HepG2 (cell line): Measurements from ENCODE around the gene FUT6. TPM values are rescaled to one million over a fixed set of nuclear protein-coding genes. Genes with fewer than 3 reads are reported as not detected.

Experiments used
- ATAC-seq: fragments of 200-7000 bp; cut with Tn5 transposase; 3 replicates; pipeline ENCODE4 v1.9.1; 2020; ENCODE audit warnings: mild to moderate bottlenecking, moderate library complexity
- BruUV-seq: library from RNA; stranded (reverse); fragments of 400-500 nt; replicated peaks from 2 replicates; lab custom pipeline; 2021; lab: Mats Ljungman, UMichigan
- CTCF ChIA-PET: fragments of 300-600 bp; formaldehyde crosslinking; extraction: SDS; loops from one replicate; lab custom pipeline; 2021; ENCODE audit warnings: low total read pairs, inconsistent platforms, low intra/inter-chr PET ratio; lab: Yijun Ruan, JAX
- POLR2A ChIA-PET: fragments of 350-600 bp; sonication (Branson Sonifier 250); formaldehyde crosslinking; loops from one replicate; lab custom pipeline; 2020; ENCODE audit warnings: antibody characterized with exemption, inconsistent platforms; lab: Yijun Ruan, JAX
- DNase-seq: peaks from one replicate; pipeline ENCODE4 v3.0.0-alpha.2; 2015; ENCODE audit warnings: low spot score
- FAIRE-seq: peaks from 3 replicates; lab custom pipeline; 2011; peaks lifted over from hg19 to GRCh38; lab: Jason Lieb, UNC
- H2AFZ ChIP-seq: one replicate; pipeline ENCODE4 v1.6.1; 2011; ENCODE audit warnings: low read length, inconsistent platforms
- H3K27ac ChIP-seq: fragments of 300-600 bp; 3 replicates; pipeline ENCODE4 v1.8.0; 2011; ENCODE audit warnings: mixed run types, mild to moderate bottlenecking, mixed read lengths, low read length, inconsistent platforms; ENCODE audit not compliant: insufficient read depth; ENCODE audit errors: extremely low read length
- H3K27me3 ChIP-seq, 2 experiments: fragments of 200-600 bp in 1 of 2; 2 replicates in 1 of 2; 3 replicates in 1 of 2; pipeline versions ENCODE4 v1.6.0 to v1.8.0; 2011; ENCODE audit warnings: low read length in 2 of 2, mild to moderate bottlenecking in 2 of 2, moderate library complexity in 2 of 2, inconsistent platforms in 1 of 2; ENCODE audit not compliant: insufficient read depth in 2 of 2, control insufficient read depth in 1 of 2
- H3K36me3 ChIP-seq, 2 experiments: fragments of 200-600 bp in 1 of 2; replicated peaks in 1 of 2; 2 replicates in 1 of 2; 3 replicates in 1 of 2; pipeline versions ENCODE4 v1.5.1 to v1.8.0; 2011; ENCODE audit warnings: low read length in 2 of 2, inconsistent platforms in 1 of 2; ENCODE audit not compliant: insufficient read depth in 2 of 2, control insufficient read depth in 1 of 2
- H3K4me1 ChIP-seq: 2 replicates; pipeline ENCODE4 v1.5.1; 2012; ENCODE audit warnings: low read length, inconsistent platforms; ENCODE audit not compliant: insufficient read depth
- H3K4me2 ChIP-seq: 2 replicates; pipeline ENCODE4 v1.6.0; 2011; ENCODE audit warnings: low read depth, low read length, inconsistent platforms
- H3K4me3 ChIP-seq, 3 experiments: fragments of 200-600 bp in 1 of 3; sonication (generic), shearing (Covaris generic) in 1 of 3; replicated peaks in 1 of 3; 2 replicates each; pipeline ENCODE4 v1.5.1; 2011 to 2016; ENCODE audit warnings: low read length in 3 of 3, inconsistent platforms in 2 of 3, low read depth in 2 of 3, mild to moderate bottlenecking in 2 of 3, control low read depth in 1 of 3, mixed read lengths in 1 of 3; ENCODE audit not compliant: insufficient read depth in 1 of 3
- H3K79me2 ChIP-seq: one replicate; pipeline ENCODE4 v1.6.1; 2011; ENCODE audit warnings: low read length, inconsistent platforms; ENCODE audit not compliant: insufficient read depth
- H3K9ac ChIP-seq: 2 replicates; pipeline ENCODE4 v1.6.0; 2011; ENCODE audit warnings: mild to moderate bottlenecking, low read depth, low read length, inconsistent platforms; ENCODE audit not compliant: insufficient read depth
- H3K9me3 ChIP-seq: 2 replicates; pipeline ENCODE4 v1.5.1; 2012; ENCODE audit warnings: mild to moderate bottlenecking, low read length
- H4K20me1 ChIP-seq: 2 replicates; pipeline ENCODE4 v1.6.0; 2011; ENCODE audit warnings: inconsistent platforms, mild to moderate bottlenecking, low read length, moderate library complexity; ENCODE audit not compliant: insufficient read depth
- ARID2 ChIP-seq: sonication (generic); formaldehyde crosslinking; IDR thresholded peaks from 2 replicates; pipeline ENCODE4 v1.8.1; 2022; ENCODE audit warnings: mild to moderate bottlenecking, missing genetic modification reagents, borderline replicate concordance
- FOSL1 ChIP-seq: sonication (generic); formaldehyde crosslinking; IDR thresholded peaks from 2 replicates; pipeline ENCODE4 v1.9.0; 2021; ENCODE audit warnings: missing genetic modification reagents, borderline replicate concordance
- IRF1 ChIP-seq: sonication (generic); formaldehyde crosslinking; IDR thresholded peaks from 2 replicates; pipeline ENCODE4 v1.4.0; 2020; ENCODE audit warnings: low read depth, mild to moderate bottlenecking, missing genetic modification reagents
- KDM6A ChIP-seq: IDR thresholded peaks from 2 replicates; pipeline ENCODE4 v1.6.1; 2016; ENCODE audit warnings: low read depth
- POGZ ChIP-seq: sonication (generic); formaldehyde crosslinking; IDR thresholded peaks from 2 replicates; pipeline ENCODE4 v1.4.0; 2020; ENCODE audit warnings: mild to moderate bottlenecking, missing genetic modification reagents
- ZNF33B ChIP-seq: sonication (generic); formaldehyde crosslinking; IDR thresholded peaks from 2 replicates; pipeline ENCODE4 v1.5.1; 2020; ENCODE audit warnings: mild to moderate bottlenecking, missing genetic modification reagents
- ZNF768 ChIP-seq: sonication (generic); formaldehyde crosslinking; IDR thresholded peaks from 2 replicates; pipeline ENCODE4 v1.4.0; 2020; ENCODE audit warnings: missing genetic modification reagents
- WGBS: methylation state at CpG from one replicate; pipeline ENCODE4 v1.1.6; 2017; ENCODE audit warnings: low lambda C conversion rate; 5-methylcytosine and 5-hydroxymethylcytosine counted together
- in situ Hi-C: cut with HindIII; loops from 2 replicates; pipeline ENCODE4 v1.10.0; 2017; ENCODE audit warnings: low pct_unique_long_range_greater_than_20kb; ENCODE audit not compliant: extremely low pct_ligation_motif_present
- intact Hi-C: fragments of 100-400 bp; cut with micrococcal nuclease; formaldehyde crosslinking; loops from one replicate; pipeline ENCODE4 v1.10.0; 2022; ENCODE audit not compliant: unreplicated experiment
- polyA plus RNA-seq, 8 experiments: library from polyadenylated mRNA; depleted of rRNA in 3 of 8; stranded (reverse) in 7 of 8; unstranded in 1 of 8; fragments of >200 nt; fragmentation: Illumina TruSeq in 4 of 8; extraction: Trizol in 4 of 8; gene quantifications; 2 replicates each; pipeline versions ENCODE4 v1.2.1 to v1.2.3, GENCODE V29; 2011 to 2016; ENCODE audit warnings: low read depth in 4 of 8, missing spikeins in 1 of 8, mixed read lengths in 1 of 8; ENCODE audit not compliant: insufficient read depth in 1 of 8
- total RNA-seq, 5 experiments: library from RNA; depleted of rRNA; stranded (reverse); fragments of >200 nt; fragmentation: Illumina TruSeq; extraction: Trizol; gene quantifications; 2 replicates each; pipeline ENCODE4 v1.2.3, GENCODE V29; 2016; ENCODE audit warnings: low read depth in 1 of 5

Gene FUT6
- total and polyA plus RNA-seq, 2 of the 13 experiments (the other 11 are each of a cell fraction or from before 2014, with no cell fraction given) = 8.2 to 27.7 TPM

GRCh38 chr19:5864013-5864720 is 24.7 kb upstream of the FUT6 start:
- no peak for FAIRE-seq
- H3K36me3 ChIP-seq = no peaks in the 10 kb centered on the region
- BruUV-seq = no TSS peak
- intact Hi-C loops = no loop called here
- TF ChIP-seq POGZ (CRISPR knock-in tag) (no peak), ZNF33B (CRISPR knock-in tag) (no peak), KDM6A (CRISPR knock-in tag) (no peak), ZNF768 (CRISPR knock-in tag) (peak; percentile 93), ARID2 (no peak), FOSL1 (CRISPR knock-in tag) (no peak), IRF1 (CRISPR knock-in tag) (no peak)
- POLR2A ChIA-PET = interaction anchor here (1.0 to 1.2 kb wide), 2 partner anchors 25 to 36 kb away, joined by 4 read pairs; partner anchors contain the start of gene FUT6
- H3K27me3 ChIP-seq = no peaks in the 10 kb centered on the region
- in situ Hi-C loops = no loop called here
- no peak overlapping the region for H3K4me3 ChIP-seq
- CTCF ChIA-PET = no interaction called here
- H3K79me2 ChIP-seq = no peaks in the 10 kb centered on the region
- no peaks in the 10 kb centered on the region for H4K20me1 ChIP-seq
- H3K9ac ChIP-seq = no peak overlapping the region
- no peak for ATAC-seq
- peaks cover 59% of the 10 kb centered on the region for H3K4me1 ChIP-seq
- no peak overlapping the region for H3K4me2 ChIP-seq
- no peak overlapping the region for H3K27ac ChIP-seq
- no peak for DNase-seq
- no peaks in the 10 kb centered on the region for H3K9me3 ChIP-seq
- H2AFZ ChIP-seq = no peak overlapping the region
- WGBS = 91% methylated on average over 8 of the region's 9 CpGs
